CD4-positive, alpha-beta T cell (primary cell): ENCODE results near the gene LONRF3. TPM values are rescaled to one million over a fixed set of nuclear protein-coding genes. Genes with fewer than 3 reads are reported as not detected.

Experiments
- ATAC-seq: fragments of 200-7000 bp; cut with Tn5 transposase; one replicate; pipeline ENCODE4 v1.10.0; 2022; ENCODE audit warnings: mild to moderate bottlenecking; ENCODE audit not compliant: poor library complexity
- CTCF ChIA-PET: fragments of 350-600 bp; sonication (Branson Sonifier 250); formaldehyde crosslinking; loops from one replicate; lab custom pipeline; 2021; ENCODE audit warnings: antibody characterized with exemption, inconsistent platforms; lab: Charles Lee
- POLR2A ChIA-PET: fragments of 350-600 bp; sonication (Branson Sonifier 250); formaldehyde crosslinking; loops from one replicate; lab custom pipeline; 2021; ENCODE audit warnings: antibody characterized with exemption, inconsistent platforms; lab: Charles Lee
- DNase-seq, 14 experiments: peaks; one replicate each; pipeline ENCODE4 v3.0.0-alpha.2; 2013 to 2020; ENCODE audit warnings: mixed read lengths in 2 of 14
- H3K27ac ChIP-seq, 2 donors: one replicate each; pipeline versions ENCODE4 v1.5.1 to v1.7.0; 2013; ENCODE audit warnings: low read length in 2 of 2, low read depth in 1 of 2, mild to moderate bottlenecking in 1 of 2
- H3K27me3 ChIP-seq, 2 experiments: 1 replicate in 1 of 2; 2 replicates in 1 of 2; pipeline versions ENCODE4 v1.6.1 to v1.7.0; 2013; ENCODE audit warnings: low read length in 2 of 2, control low read depth in 1 of 2, mild to moderate bottlenecking in 1 of 2, moderate library complexity in 1 of 2; ENCODE audit not compliant: insufficient read depth in 2 of 2, control insufficient read depth in 1 of 2
- H3K36me3 ChIP-seq: one replicate; pipeline ENCODE4 v1.6.1; 2013; ENCODE audit warnings: low read length, control low read depth; ENCODE audit not compliant: insufficient read depth
- H3K4me1 ChIP-seq: one replicate; pipeline ENCODE4 v1.6.1; 2013; ENCODE audit warnings: low read length, control low read depth; ENCODE audit not compliant: insufficient read depth
- H3K4me3 ChIP-seq: one replicate; pipeline ENCODE4 v1.5.1; 2013; ENCODE audit warnings: mild to moderate bottlenecking, low read length, moderate library complexity
- H3K9me3 ChIP-seq, 2 experiments: 1 replicate in 1 of 2; 2 replicates in 1 of 2; pipeline versions ENCODE4 v1.6.1 to v1.7.0; 2013; ENCODE audit warnings: low read length in 2 of 2, mild to moderate bottlenecking in 2 of 2, control low read depth in 1 of 2, moderate library complexity in 1 of 2; ENCODE audit not compliant: control insufficient read depth in 1 of 2, insufficient read depth in 1 of 2
- H3K27ac Mint-ChIP-seq: one replicate; pipeline ENCODE4 v1.8.0; 2020; ENCODE audit warnings: mixed read lengths
- H3K27me3 Mint-ChIP-seq: one replicate; pipeline ENCODE4 v1.8.0; 2021; ENCODE audit warnings: mixed read lengths
- H3K36me3 Mint-ChIP-seq: one replicate; pipeline ENCODE4 v1.8.0; 2021; ENCODE audit warnings: low read depth, mixed read lengths
- H3K4me1 Mint-ChIP-seq: one replicate; pipeline ENCODE4 v1.8.0; 2021; ENCODE audit warnings: low read depth, mixed read lengths
- H3K4me3 Mint-ChIP-seq: one replicate; pipeline ENCODE4 v1.8.0; 2020; ENCODE audit warnings: mild to moderate bottlenecking, mixed read lengths
- H3K9me3 Mint-ChIP-seq: one replicate; pipeline ENCODE4 v1.8.0; 2020; ENCODE audit warnings: mixed read lengths
- intact Hi-C, 2 experiments: fragments of 100-400 bp; cut with DNase I in 1 of 2; cut with micrococcal nuclease in 1 of 2; formaldehyde crosslinking; loops; one replicate each; pipeline versions ENCODE4 v1.15.1 to v1.9.0; 2023 to 2025; cut with DNase I, micrococcal nuclease
- total RNA-seq, 174 experiments: library from RNA in 2 of 174; stranded (reverse) in 2 of 174; gene quantifications; one replicate each; pipeline ENCODE4 v1.2.3 and lab custom pipeline; 2021 to 2026
- TF ChIP-seq, protein P1 (sequence below): fragments of 200-600 bp; IDR thresholded peaks from one replicate; pipeline ENCODE4 v1.8.0; 2022; ENCODE audit warnings: antibody characterized with exemption, mild to moderate bottlenecking

LONRF3 gene
- total RNA-seq, 2 experiments from 2014 or later = 4.9 to 5.5 TPM

DNA sequence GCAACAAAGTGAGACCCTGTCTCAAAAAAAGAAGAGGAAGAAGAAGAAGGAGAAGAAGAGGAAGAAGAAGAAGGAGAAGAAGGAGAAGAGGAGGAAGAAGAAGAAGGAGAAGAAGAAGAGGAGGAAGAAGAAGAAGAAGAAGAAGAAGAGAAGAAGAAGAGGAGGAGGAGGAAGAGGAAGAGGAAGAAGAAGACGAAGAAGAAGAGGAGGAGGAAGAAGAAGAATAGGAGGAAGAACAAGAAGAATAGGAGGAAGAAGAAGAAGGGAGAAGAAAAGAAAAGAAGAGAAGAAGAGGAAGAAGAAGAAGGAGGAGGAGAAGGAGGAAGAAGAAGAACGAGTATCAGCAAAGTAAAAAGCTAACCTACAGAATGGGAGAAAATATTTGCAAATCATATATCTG lies 33.3 kb upstream of the LONRF3 start:
- no peaks in the 10 kb centered on the region for H3K36me3 Mint-ChIP-seq
- Histone ChIP-seq H3K9me3 (no peaks in the 10 kb centered on the region), H3K4me3 (no peak overlapping the region), H3K27ac (no peak overlapping the region), H3K4me1 (no peaks in the 10 kb centered on the region), H3K36me3 (no peaks in the 10 kb centered on the region), H3K27me3 (no peaks in the 10 kb centered on the region)
- intact Hi-C loops = no loop called here
- H3K4me3 Mint-ChIP-seq = no peak overlapping the region
- ChIA-PET POLR2A (no interaction called here), CTCF (no interaction called here)
- no peak overlapping the region for H3K27ac Mint-ChIP-seq
- H3K27me3 Mint-ChIP-seq = no peaks in the 10 kb centered on the region
- DNase-seq (no peak), ATAC-seq (no peak)
- no peaks in the 10 kb centered on the region for H3K4me1 Mint-ChIP-seq
- no peaks in the 10 kb centered on the region for H3K9me3 Mint-ChIP-seq
- TF ChIP-seq, protein P1, sequence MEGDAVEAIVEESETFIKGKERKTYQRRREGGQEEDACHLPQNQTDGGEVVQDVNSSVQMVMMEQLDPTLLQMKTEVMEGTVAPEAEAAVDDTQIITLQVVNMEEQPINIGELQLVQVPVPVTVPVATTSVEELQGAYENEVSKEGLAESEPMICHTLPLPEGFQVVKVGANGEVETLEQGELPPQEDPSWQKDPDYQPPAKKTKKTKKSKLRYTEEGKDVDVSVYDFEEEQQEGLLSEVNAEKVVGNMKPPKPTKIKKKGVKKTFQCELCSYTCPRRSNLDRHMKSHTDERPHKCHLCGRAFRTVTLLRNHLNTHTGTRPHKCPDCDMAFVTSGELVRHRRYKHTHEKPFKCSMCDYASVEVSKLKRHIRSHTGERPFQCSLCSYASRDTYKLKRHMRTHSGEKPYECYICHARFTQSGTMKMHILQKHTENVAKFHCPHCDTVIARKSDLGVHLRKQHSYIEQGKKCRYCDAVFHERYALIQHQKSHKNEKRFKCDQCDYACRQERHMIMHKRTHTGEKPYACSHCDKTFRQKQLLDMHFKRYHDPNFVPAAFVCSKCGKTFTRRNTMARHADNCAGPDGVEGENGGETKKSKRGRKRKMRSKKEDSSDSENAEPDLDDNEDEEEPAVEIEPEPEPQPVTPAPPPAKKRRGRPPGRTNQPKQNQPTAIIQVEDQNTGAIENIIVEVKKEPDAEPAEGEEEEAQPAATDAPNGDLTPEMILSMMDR = no peak

DNA sequence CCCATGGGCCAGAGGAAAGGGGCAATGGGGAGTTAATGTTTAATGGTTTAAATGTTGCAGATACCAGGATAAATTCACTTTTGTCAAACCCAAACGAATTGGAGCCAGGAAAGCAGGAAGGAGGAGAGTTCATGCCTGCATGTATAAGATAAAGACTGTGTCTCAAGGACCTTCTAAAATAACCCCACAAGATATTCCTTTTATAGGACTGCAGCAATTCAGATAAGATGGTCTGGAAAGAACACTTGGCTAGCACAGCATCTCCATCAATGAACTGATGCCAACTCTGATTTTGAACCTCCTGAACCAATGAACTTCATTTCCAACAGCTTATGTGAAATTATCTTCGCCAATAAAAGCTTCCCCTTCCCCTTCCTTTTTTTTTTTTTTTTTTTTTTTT lies 31.3 kb upstream of the LONRF3 start:
- Histone ChIP-seq H3K9me3 (no peaks in the 10 kb centered on the region), H3K27me3 (no peaks in the 10 kb centered on the region), H3K27ac (no peak overlapping the region), H3K36me3 (no peaks in the 10 kb centered on the region), H3K4me3 (no peak overlapping the region), H3K4me1 (no peaks in the 10 kb centered on the region)
- Mint-ChIP-seq H3K4me1 (no peaks in the 10 kb centered on the region), H3K27ac (no peak overlapping the region), H3K36me3 (no peaks in the 10 kb centered on the region), H3K9me3 (no peaks in the 10 kb centered on the region), H3K4me3 (no peak overlapping the region), H3K27me3 (no peaks in the 10 kb centered on the region)
- DNase-seq (no peak), ATAC-seq (no peak)
- TF ChIP-seq, protein P1 = no peak
- intact Hi-C loops = no loop called here
- POLR2A ChIA-PET = no interaction called here
- CTCF ChIA-PET = interaction anchor here (0.6 kb wide), 1 partner anchor 16 kb away, joined by 5 read pairs; no protein-coding TSS in a partner anchor

DNA sequence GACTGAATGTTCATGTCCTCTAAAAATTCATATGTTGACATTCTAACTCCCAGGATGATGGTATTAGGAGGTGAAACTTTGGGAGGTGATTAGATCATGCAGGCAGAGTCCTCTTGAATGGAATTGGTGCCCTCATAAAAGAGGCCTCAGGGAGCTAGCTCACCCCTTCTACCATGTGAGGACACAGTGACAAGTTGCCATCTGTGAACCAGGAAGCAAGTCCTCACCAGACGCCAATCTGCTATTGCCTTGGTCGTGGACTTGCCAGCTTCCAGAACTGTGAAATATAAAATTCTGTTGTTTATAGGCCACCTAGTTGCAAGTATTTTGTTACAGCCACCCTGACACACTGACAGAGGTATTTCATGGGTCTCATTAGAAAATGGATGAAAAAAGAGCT lies 28.5 kb upstream of the LONRF3 start:
- TF ChIP-seq, protein P1 = no peak
- Histone ChIP-seq H3K4me1 (no peaks in the 10 kb centered on the region), H3K4me3 (no peak overlapping the region), H3K27me3 (no peaks in the 10 kb centered on the region), H3K27ac (no peak overlapping the region), H3K9me3 (no peaks in the 10 kb centered on the region), H3K36me3 (no peaks in the 10 kb centered on the region)
- Mint-ChIP-seq H3K4me3 (no peak overlapping the region), H3K4me1 (no peaks in the 10 kb centered on the region), H3K9me3 (no peaks in the 10 kb centered on the region), H3K27ac (no peak overlapping the region), H3K36me3 (no peaks in the 10 kb centered on the region), H3K27me3 (no peaks in the 10 kb centered on the region)
- intact Hi-C loops = no loop called here
- ATAC-seq (no peak), DNase-seq (no peak)
- ChIA-PET POLR2A (no interaction called here), CTCF (no interaction called here)
